Gastrocnemius medialis (tissue), 4 donors: ENCODE results near the gene CTIF. TPM values are rescaled to one million over a fixed set of nuclear protein-coding genes. Genes with fewer than 3 reads are reported as not detected.

Experiments used
- ATAC-seq, 2 donors: fragments of 150-250 bp; one replicate each; pipeline ENCODE4 v1.9.1; 2016
- DNase-seq, 2 donors: peaks; one replicate each; pipeline ENCODE4 v3.0.0-alpha.2; 2019
- H3K27ac ChIP-seq, 4 donors: fragments of 200-600 bp; sonication (generic); 1 replicate in 1 of 4; 2 replicates in 3 of 4; pipeline ENCODE4 v1.5.1; 2016 to 2018; ENCODE audit warnings: mild to moderate bottlenecking in 2 of 4, moderate library complexity in 1 of 4
- H3K27me3 ChIP-seq, 3 donors: fragments of 200-600 bp; sonication (generic) in 2 of 3; 1 replicate in 1 of 3; 2 replicates in 2 of 3; pipeline versions ENCODE4 v1.5.1 to v1.6.0; 2016 to 2019; ENCODE audit warnings: mild to moderate bottlenecking in 1 of 3, moderate library complexity in 1 of 3
- H3K36me3 ChIP-seq, 2 donors: fragments of 200-600 bp; sonication (generic) in 1 of 2; one replicate each; pipeline ENCODE4 v1.5.1; 2017 to 2018
- H3K4me1 ChIP-seq, 2 donors: fragments of 200-600 bp; sonication (generic) in 1 of 2; one replicate each; pipeline ENCODE4 v1.5.1; 2016 to 2017; ENCODE audit warnings: mild to moderate bottlenecking in 2 of 2
- H3K4me3 ChIP-seq, 4 donors: fragments of 200-600 bp; sonication (generic) in 3 of 4; 1 replicate in 1 of 4; 2 replicates in 3 of 4; pipeline ENCODE4 v1.5.1; 2016 to 2019; ENCODE audit warnings: mild to moderate bottlenecking in 2 of 4
- H3K9me3 ChIP-seq, 3 donors: fragments of 200-600 bp; sonication (generic) in 2 of 3; 1 replicate in 1 of 3; 2 replicates in 2 of 3; pipeline ENCODE4 v1.5.1; 2016 to 2019
- CTCF ChIP-seq, 5 experiments: fragments of 450-650 bp in 3 of 5; fragments of 200-600 bp in 2 of 5; sonication (generic) in 2 of 5; IDR thresholded peaks in 4 of 5; conservative IDR thresholded peaks in 1 of 5; 1 replicate in 4 of 5; 2 replicates in 1 of 5; pipeline ENCODE4 v1.5.1; 2016 to 2019; ENCODE audit warnings: antibody characterized with exemption in 5 of 5, mild to moderate bottlenecking in 3 of 5, moderate library complexity in 3 of 5
- POLR2A ChIP-seq, 2 donors: fragments of 450-650 bp; IDR thresholded peaks; one replicate each; pipeline ENCODE4 v1.6.1; 2017; ENCODE audit warnings: antibody characterized with exemption in 2 of 2, mild to moderate bottlenecking in 2 of 2, moderate library complexity in 2 of 2
- in situ Hi-C, 4 donors: fragments of 200-750 bp; cut with MboI; loops; one replicate each; pipeline versions ENCODE4 v1.15.0 to v1.8.0; 2017; ENCODE audit warnings: low sequenced_read_pairs in 4 of 4
- intact Hi-C: fragments of 100-400 bp; cut with DNase I; formaldehyde crosslinking; loops from one replicate; pipeline ENCODE4 v1.15.1; 2023; ENCODE audit warnings: low total_unique reads
- total RNA-seq, 4 donors: library from RNA; depleted of rRNA; stranded (reverse); fragments of >200 nt; gene quantifications; one replicate each; pipeline versions ENCODE4 v1.1.0 to v1.2.3, GENCODE V29; 2016

CTIF gene
- total RNA-seq, 4 donors from 2014 or later, result 20.2 to 35.4 (median 23.1) TPM

GRCh38 chr18:48813321-48813720 lies 274.5 kb downstream of the CTIF start:
- peak in 1 of 2 donors; percentile 2 for DNase-seq
- no peak for ATAC-seq
- intact Hi-C loops, result no loop called here
- Histone ChIP-seq H3K27me3 (no peaks in the 10 kb centered on the region), H3K4me3 (no peak overlapping the region), H3K9me3 (no peaks in the 10 kb centered on the region), H3K4me1 (peaks cover 5 to 8% of the 10 kb centered on the region in 2 donors), H3K27ac (no peak overlapping the region), H3K36me3 (peaks cover 0 to 7% of the 10 kb centered on the region in 2 donors)
- TF ChIP-seq CTCF (IDR thresholded peaks at IDR 0.05 in 4 of 5, conservative IDR thresholded peaks at IDR 0.05 in 1 of 5) (no peak), POLR2A (IDR thresholded peaks at IDR 0.05) (no peak)
- in situ Hi-C loops, result no loop called here

- in situ Hi-C loops, result no loop called here
- H3K4me1 ChIP-seq, result peaks cover 5 to 9% of the 10 kb centered on the region in 2 donors
- ATAC-seq, result no peak
- no peak overlapping the region for H3K4me3 ChIP-seq
- TF ChIP-seq CTCF (IDR thresholded peaks at IDR 0.05 in 4 of 5, conservative IDR thresholded peaks at IDR 0.05 in 1 of 5), result no peak
- TF ChIP-seq POLR2A (IDR thresholded peaks at IDR 0.05), result no peak
- no peak overlapping the region for H3K27ac ChIP-seq
- H3K36me3 ChIP-seq, result peaks cover 0 to 7% of the 10 kb centered on the region in 2 donors
- H3K9me3 ChIP-seq, result no peaks in the 10 kb centered on the region
- no peaks in the 10 kb centered on the region for H3K27me3 ChIP-seq
- DNase-seq, result peak in 1 of 2 donors; percentile 0
- intact Hi-C loops, result no loop called here
Measured at GRCh38 chr18:48813833-48814489, 275.1 kb downstream of the CTIF start.

DNA sequence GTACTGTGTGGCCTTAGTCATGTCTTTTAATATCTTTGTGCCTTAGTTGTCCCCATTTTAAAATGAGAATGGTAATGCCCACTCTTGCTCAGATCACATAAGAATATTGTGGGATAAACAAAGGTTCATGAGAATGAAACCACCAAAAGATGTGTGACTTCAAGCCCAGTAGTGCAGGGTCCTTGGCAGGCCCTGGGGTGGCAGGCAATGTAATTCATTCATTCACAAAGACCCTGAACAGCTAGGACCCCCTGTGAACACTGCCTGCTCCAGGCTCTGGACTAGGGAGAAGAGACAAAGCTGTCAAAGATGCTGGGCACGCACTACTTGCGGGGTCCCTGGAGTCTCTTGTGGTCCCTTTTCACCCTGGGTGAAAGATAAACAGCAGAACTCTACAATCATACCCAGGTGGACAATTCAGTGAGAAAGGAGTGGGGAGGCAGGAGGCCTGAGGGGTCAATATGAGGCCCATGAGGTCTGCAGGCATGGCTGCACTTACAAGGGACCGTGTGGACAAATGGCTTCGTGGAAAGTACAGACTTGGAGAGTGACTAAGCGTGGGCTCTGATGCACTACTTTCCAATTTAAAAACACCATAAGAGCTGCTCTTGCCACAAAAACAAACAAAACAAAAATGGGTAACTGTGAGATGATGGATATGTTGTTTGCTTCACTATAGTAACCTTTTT lies 275.8 kb downstream of the CTIF start:
- DNase-seq, result peak in 1 of 2 donors; percentile 3
- in situ Hi-C loops, result no loop called here
- no peak for ATAC-seq

DNA sequence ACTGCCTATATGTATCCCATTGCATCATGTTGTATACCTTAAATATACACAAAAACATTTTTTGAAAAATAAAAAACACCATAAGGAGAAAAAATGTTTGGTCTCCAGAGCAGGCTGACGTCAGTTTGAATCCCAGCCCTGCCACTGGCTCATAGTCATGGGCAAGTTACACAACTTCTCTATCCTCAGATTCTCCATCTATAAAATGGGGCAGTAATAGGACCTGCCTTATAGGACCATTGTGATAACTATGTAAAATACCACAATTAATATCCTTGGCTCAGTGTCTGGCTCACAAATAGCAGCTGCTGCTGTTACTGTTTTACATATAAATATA lies 276.3 kb downstream of the CTIF start:
- peaks cover 0 to 7% of the 10 kb centered on the region in 2 donors for H3K36me3 ChIP-seq
- H3K27ac ChIP-seq, result no peak overlapping the region
- no peak for TF ChIP-seq CTCF (IDR thresholded peaks at IDR 0.05 in 4 of 5, conservative IDR thresholded peaks at IDR 0.05 in 1 of 5)
- no peak for TF ChIP-seq POLR2A (IDR thresholded peaks at IDR 0.05)
- in situ Hi-C loops, result no loop called here
- H3K27me3 ChIP-seq, result no peaks in the 10 kb centered on the region
- no peak for ATAC-seq
- H3K4me3 ChIP-seq, result no peak overlapping the region
- intact Hi-C loops, result no loop called here
- peaks cover 5 to 11% of the 10 kb centered on the region in 2 donors for H3K4me1 ChIP-seq
- DNase-seq, result no peak
- no peaks in the 10 kb centered on the region for H3K9me3 ChIP-seq

More for the DNA sequence above, 275.8 kb downstream of the CTIF start:
- H3K36me3 ChIP-seq, result peaks cover 0 to 7% of the 10 kb centered on the region in 2 donors
- no peak overlapping the region for H3K27ac ChIP-seq
- H3K9me3 ChIP-seq, result no peaks in the 10 kb centered on the region
- intact Hi-C loops, result no loop called here
- no peak for TF ChIP-seq CTCF (IDR thresholded peaks at IDR 0.05 in 4 of 5, conservative IDR thresholded peaks at IDR 0.05 in 1 of 5)
- no peak for TF ChIP-seq POLR2A (IDR thresholded peaks at IDR 0.05)
- no peak overlapping the region for H3K4me3 ChIP-seq
- H3K4me1 ChIP-seq, result peaks cover 5 to 11% of the 10 kb centered on the region in 2 donors
- no peaks in the 10 kb centered on the region for H3K27me3 ChIP-seq
